Liver (tissue), 9 donors: ENCODE measurements around the gene MT2A. TPM values are rescaled to one million over a fixed set of nuclear protein-coding genes. Genes with fewer than 3 reads are reported as not detected.
"Not testable (repeated sequence)": the region's sequence is repeated elsewhere in the genome, so short reads cannot be mapped to it uniquely, and the experiment has no call there.

Experiments
- DNase-seq: peaks from one replicate; pipeline ENCODE4 v3.0.0-alpha.2; 2017; ENCODE audit warnings: low spot score
- H3K27ac ChIP-seq, 2 donors: one replicate each; pipeline ENCODE4 v1.7.0; 2013; ENCODE audit warnings: inconsistent platforms in 2 of 2, low read length in 2 of 2, control low read depth in 1 of 2, low read depth in 1 of 2, mild to moderate bottlenecking in 1 of 2
- H3K27me3 ChIP-seq, 4 donors: one replicate each; pipeline versions ENCODE4 v1.6.1 to v1.7.0; 2013; ENCODE audit warnings: low read length in 3 of 4, inconsistent platforms in 1 of 4, mild to moderate bottlenecking in 1 of 4, moderate library complexity in 1 of 4; ENCODE audit not compliant: control insufficient read depth in 4 of 4, insufficient read depth in 4 of 4
- H3K36me3 ChIP-seq, 4 donors: one replicate each; pipeline versions ENCODE4 v1.6.1 to v1.7.0; 2013; ENCODE audit warnings: low read length in 3 of 4, mild to moderate bottlenecking in 3 of 4, low read depth in 1 of 4, moderate library complexity in 1 of 4; ENCODE audit not compliant: control insufficient read depth in 4 of 4, insufficient read depth in 3 of 4
- H3K4me1 ChIP-seq, 4 donors: one replicate each; pipeline versions ENCODE4 v1.6.1 to v1.7.0; 2013; ENCODE audit warnings: low read length in 3 of 4, mild to moderate bottlenecking in 3 of 4, moderate library complexity in 1 of 4; ENCODE audit not compliant: control insufficient read depth in 4 of 4, insufficient read depth in 4 of 4
- H3K4me3 ChIP-seq, 3 donors: one replicate each; pipeline versions ENCODE4 v1.6.1 to v1.7.0; 2013; ENCODE audit warnings: low read length in 3 of 3, control low read depth in 1 of 3, low read depth in 1 of 3, mild to moderate bottlenecking in 1 of 3
- H3K9ac ChIP-seq, 2 donors: one replicate each; pipeline ENCODE4 v1.7.0; 2013; ENCODE audit warnings: low read length in 2 of 2, mild to moderate bottlenecking in 2 of 2, moderate library complexity in 2 of 2, control low read depth in 1 of 2, low read depth in 1 of 2
- H3K9me3 ChIP-seq, 4 donors: one replicate each; pipeline versions ENCODE4 v1.6.1 to v1.7.0; 2013; ENCODE audit warnings: low read length in 3 of 4; ENCODE audit not compliant: control insufficient read depth in 4 of 4
- ATF3 ChIP-seq: IDR thresholded peaks from 2 replicates; pipeline ENCODE4 v1.6.1; 2016; ENCODE audit warnings: antibody characterized with exemption
- EGR1 ChIP-seq, 2 donors: IDR thresholded peaks; 2 replicates each; pipeline ENCODE4 v1.6.1; 2016 to 2018; ENCODE audit warnings: antibody characterized with exemption in 2 of 2, low read depth in 2 of 2
- FOXA1 ChIP-seq: IDR thresholded peaks from 2 replicates; pipeline ENCODE4 v1.6.1; 2016; ENCODE audit warnings: antibody characterized with exemption
- FOXA2 ChIP-seq: IDR thresholded peaks from 2 replicates; pipeline ENCODE4 v1.6.1; 2016; ENCODE audit warnings: antibody characterized with exemption
- HNF4A ChIP-seq, 2 donors: conservative IDR thresholded peaks; 2 replicates each; pipeline ENCODE4 v1.6.1; 2016; ENCODE audit warnings: antibody characterized with exemption in 2 of 2, mild to moderate bottlenecking in 2 of 2
- HNF4G ChIP-seq: IDR thresholded peaks from 2 replicates; pipeline ENCODE4 v1.6.1; 2016; ENCODE audit warnings: antibody characterized with exemption
- JUND ChIP-seq, 2 donors: IDR thresholded peaks; 2 replicates each; pipeline ENCODE4 v1.6.1; 2016; ENCODE audit warnings: antibody characterized with exemption in 2 of 2
- NR2F2 ChIP-seq: IDR thresholded peaks from 2 replicates; pipeline ENCODE4 v1.6.1; 2016; ENCODE audit warnings: antibody characterized with exemption
- RAD21 ChIP-seq, 2 donors: IDR thresholded peaks; 2 replicates each; pipeline ENCODE4 v1.6.1; 2016; ENCODE audit warnings: antibody characterized with exemption in 2 of 2, mild to moderate bottlenecking in 2 of 2
- RXRA ChIP-seq, 2 donors: IDR thresholded peaks; 2 replicates each; pipeline ENCODE4 v1.6.1; 2017 to 2018; ENCODE audit warnings: antibody characterized with exemption in 2 of 2, mild to moderate bottlenecking in 1 of 2
- SP1 ChIP-seq: IDR thresholded peaks from 2 replicates; pipeline ENCODE4 v1.6.1; 2018; ENCODE audit warnings: antibody characterized with exemption, mild to moderate bottlenecking
- TAF1 ChIP-seq: conservative IDR thresholded peaks from 2 replicates; pipeline ENCODE4 v1.6.1; 2016; ENCODE audit warnings: antibody characterized with exemption, mild to moderate bottlenecking
- YY1 ChIP-seq: IDR thresholded peaks from 2 replicates; pipeline ENCODE4 v1.6.1; 2016; ENCODE audit warnings: antibody characterized with exemption, mild to moderate bottlenecking
- WGBS: extraction: QIAGEN DNeasy Blood & Tissue Kit; methylation state at CpG from one replicate; pipeline ENCODE4 v1.1.7; 2013; 5-methylcytosine and 5-hydroxymethylcytosine counted together
- polyA plus RNA-seq, 2 donors: library from polyadenylated mRNA; stranded (reverse) in 1 of 2; unstranded in 1 of 2; fragments of 200-250 nt in 1 of 2; fragments of >200 nt in 1 of 2; fragmentation: Nextera tagmentation in 1 of 2; extraction: Ambion mirVana in 1 of 2; gene quantifications; one replicate each; pipeline versions ENCODE4 v1.2.1 to v1.2.3, GENCODE V29; 2013 to 2015
- total RNA-seq, 2 donors: library from RNA; depleted of rRNA; stranded (reverse); fragments of >200 nt; gene quantifications; one replicate each; pipeline ENCODE4 v1.2.3, GENCODE V29; 2014
- TF ChIP-seq, protein P1 (sequence below): IDR thresholded peaks from 2 replicates; pipeline ENCODE4 v1.6.1; 2016; ENCODE audit warnings: antibody characterized with exemption, mild to moderate bottlenecking
- TF ChIP-seq, protein P2 (sequence below): fragments of 150-350 bp; IDR thresholded peaks from 2 replicates; pipeline ENCODE4 v1.5.1; 2017; ENCODE audit warnings: improper control_type of control experiment, low read depth, low read length; ENCODE audit not compliant: missing input control
- TF ChIP-seq, protein P3 (sequence below): IDR thresholded peaks from 2 replicates; pipeline ENCODE4 v1.6.1; 2016; ENCODE audit warnings: antibody characterized with exemption
- donor health status: healthy.
- donor health status: healthy.
- donor health status: healthy.
- donor health status: healthy.
- donor health status: healthy.

The MT2A gene
- total and polyA plus RNA-seq, 4 donors: 45.8 to 5,206 (median 2,233) TPM

DNA sequence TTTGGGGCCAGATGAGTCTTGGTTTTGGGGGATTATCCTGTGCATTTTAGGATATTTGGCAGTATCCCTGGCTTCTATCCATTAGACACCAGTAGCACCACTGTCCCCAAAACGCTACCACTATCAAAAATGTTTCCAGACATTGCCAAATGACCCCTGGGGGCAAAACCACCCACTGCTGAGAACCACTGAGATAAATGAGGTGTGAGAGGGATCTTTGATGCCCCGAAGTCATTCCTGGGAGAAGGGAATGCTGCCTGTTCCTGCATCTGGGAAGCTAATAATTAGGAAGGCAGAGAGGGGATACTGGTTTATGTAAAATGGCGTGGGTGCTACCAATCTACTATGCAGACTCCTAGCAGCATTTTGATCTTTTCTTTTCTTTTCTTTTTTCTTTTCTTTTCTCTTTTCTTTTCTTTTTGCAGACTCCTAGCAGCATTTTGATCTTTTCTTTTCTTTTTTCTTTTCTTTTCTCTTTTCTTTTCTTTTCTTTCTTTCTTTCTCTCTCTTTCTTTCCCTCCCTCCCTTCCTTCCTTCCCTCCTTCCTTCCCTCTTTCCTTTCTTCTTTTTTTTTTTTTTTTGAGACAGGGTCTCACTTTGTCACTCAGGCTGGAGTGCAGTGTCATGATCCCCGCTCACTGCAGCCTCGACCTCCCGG lies 27.9 kb upstream of the MT2A start:
- Histone ChIP-seq H3K4me3 (no peak overlapping the region), H3K27me3 (no peaks in the 10 kb centered on the region), H3K36me3 (no peaks in the 10 kb centered on the region), H3K9ac (no peak overlapping the region), H3K9me3 (no peaks in the 10 kb centered on the region), H3K27ac (no peak overlapping the region), H3K4me1 (no peaks in the 10 kb centered on the region)
- DNase-seq: no peak
- WGBS: 87% methylated on average over 6 of the region's 6 CpGs
- TF ChIP-seq FOXA1 (no peak), HNF4A (conservative IDR thresholded peaks at IDR 0.05) (no peak), SP1 (no peak), TAF1 (no peak), FOXA2 (no peak), HNF4G (no peak), EGR1 (IDR thresholded peaks at IDR 0.05; ENCODE audit: low read depth in 2 of 2) (no peak), RAD21 (IDR thresholded peaks at IDR 0.05) (no peak), RXRA (IDR thresholded peaks at IDR 0.05) (no peak), YY1 (no peak), JUND (IDR thresholded peaks at IDR 0.05) (no peak), ATF3 (no peak), NR2F2 (no peak)
- TF ChIP-seq, protein P1, sequence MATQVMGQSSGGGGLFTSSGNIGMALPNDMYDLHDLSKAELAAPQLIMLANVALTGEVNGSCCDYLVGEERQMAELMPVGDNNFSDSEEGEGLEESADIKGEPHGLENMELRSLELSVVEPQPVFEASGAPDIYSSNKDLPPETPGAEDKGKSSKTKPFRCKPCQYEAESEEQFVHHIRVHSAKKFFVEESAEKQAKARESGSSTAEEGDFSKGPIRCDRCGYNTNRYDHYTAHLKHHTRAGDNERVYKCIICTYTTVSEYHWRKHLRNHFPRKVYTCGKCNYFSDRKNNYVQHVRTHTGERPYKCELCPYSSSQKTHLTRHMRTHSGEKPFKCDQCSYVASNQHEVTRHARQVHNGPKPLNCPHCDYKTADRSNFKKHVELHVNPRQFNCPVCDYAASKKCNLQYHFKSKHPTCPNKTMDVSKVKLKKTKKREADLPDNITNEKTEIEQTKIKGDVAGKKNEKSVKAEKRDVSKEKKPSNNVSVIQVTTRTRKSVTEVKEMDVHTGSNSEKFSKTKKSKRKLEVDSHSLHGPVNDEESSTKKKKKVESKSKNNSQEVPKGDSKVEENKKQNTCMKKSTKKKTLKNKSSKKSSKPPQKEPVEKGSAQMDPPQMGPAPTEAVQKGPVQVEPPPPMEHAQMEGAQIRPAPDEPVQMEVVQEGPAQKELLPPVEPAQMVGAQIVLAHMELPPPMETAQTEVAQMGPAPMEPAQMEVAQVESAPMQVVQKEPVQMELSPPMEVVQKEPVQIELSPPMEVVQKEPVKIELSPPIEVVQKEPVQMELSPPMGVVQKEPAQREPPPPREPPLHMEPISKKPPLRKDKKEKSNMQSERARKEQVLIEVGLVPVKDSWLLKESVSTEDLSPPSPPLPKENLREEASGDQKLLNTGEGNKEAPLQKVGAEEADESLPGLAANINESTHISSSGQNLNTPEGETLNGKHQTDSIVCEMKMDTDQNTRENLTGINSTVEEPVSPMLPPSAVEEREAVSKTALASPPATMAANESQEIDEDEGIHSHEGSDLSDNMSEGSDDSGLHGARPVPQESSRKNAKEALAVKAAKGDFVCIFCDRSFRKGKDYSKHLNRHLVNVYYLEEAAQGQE: no peak
- TF ChIP-seq, protein P2, sequence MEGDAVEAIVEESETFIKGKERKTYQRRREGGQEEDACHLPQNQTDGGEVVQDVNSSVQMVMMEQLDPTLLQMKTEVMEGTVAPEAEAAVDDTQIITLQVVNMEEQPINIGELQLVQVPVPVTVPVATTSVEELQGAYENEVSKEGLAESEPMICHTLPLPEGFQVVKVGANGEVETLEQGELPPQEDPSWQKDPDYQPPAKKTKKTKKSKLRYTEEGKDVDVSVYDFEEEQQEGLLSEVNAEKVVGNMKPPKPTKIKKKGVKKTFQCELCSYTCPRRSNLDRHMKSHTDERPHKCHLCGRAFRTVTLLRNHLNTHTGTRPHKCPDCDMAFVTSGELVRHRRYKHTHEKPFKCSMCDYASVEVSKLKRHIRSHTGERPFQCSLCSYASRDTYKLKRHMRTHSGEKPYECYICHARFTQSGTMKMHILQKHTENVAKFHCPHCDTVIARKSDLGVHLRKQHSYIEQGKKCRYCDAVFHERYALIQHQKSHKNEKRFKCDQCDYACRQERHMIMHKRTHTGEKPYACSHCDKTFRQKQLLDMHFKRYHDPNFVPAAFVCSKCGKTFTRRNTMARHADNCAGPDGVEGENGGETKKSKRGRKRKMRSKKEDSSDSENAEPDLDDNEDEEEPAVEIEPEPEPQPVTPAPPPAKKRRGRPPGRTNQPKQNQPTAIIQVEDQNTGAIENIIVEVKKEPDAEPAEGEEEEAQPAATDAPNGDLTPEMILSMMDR: no peak
- TF ChIP-seq, protein P3, sequence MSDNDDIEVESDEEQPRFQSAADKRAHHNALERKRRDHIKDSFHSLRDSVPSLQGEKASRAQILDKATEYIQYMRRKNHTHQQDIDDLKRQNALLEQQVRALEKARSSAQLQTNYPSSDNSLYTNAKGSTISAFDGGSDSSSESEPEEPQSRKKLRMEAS: no peak

DNA sequence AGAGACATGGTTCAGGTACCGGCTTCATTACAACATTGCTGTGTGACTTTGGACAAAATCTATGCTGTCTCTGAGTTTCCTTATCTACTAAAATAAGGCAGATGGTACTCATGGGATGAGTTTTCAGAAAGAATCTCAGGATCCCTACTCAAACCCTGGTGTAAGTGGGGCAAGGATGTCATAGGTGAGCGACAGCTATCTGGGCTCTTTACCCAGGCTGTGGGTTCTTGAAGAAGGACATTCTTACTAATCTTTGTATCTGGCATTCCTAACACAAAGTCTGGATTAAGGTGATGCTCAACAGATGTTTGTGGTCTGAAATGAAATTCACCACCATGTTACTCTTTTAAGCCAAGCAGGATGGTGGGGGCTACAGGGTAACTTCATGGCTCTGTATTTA lies 25.5 kb upstream of the MT2A start:
- WGBS: 95% methylated on average over 2 of the region's 2 CpGs
- H3K27me3 ChIP-seq, H3K9me3 ChIP-seq, H3K9ac ChIP-seq, H3K36me3 ChIP-seq, DNase-seq, H3K4me3 ChIP-seq, H3K27ac ChIP-seq, H3K4me1 ChIP-seq: not testable (repeated sequence)
